ENCODE data around the gene SENP6.
"Not testable (repeated sequence)": the region's sequence is repeated elsewhere in the genome, so short reads cannot be mapped to it uniquely, and the experiment has no call there.

The SENP6 gene

GRCh38 chr6:75570671-75571070, 31.0 kb upstream of the SENP6 start:
- H3K4ac ChIP-seq (ENCODE audit: low read depth in 1 of 2, low read length in 2 of 2); H3K23ac ChIP-seq (ENCODE audit: low read length in 2 of 2); H3K4me2 ChIP-seq (ENCODE audit: low read length, poor library complexity, severe bottlenecking); H3K27me3 ChIP-seq (ENCODE audit: control insufficient read depth in 1 of 2, insufficient read depth in 1 of 2, low read length in 2 of 2); H2AFZ ChIP-seq (ENCODE audit: low read depth, low read length); H2BK120ac ChIP-seq (ENCODE audit: low read depth, low read length); H3K36me3 ChIP-seq (ENCODE audit: control insufficient read depth in 1 of 2, insufficient read depth in 2 of 2, low read depth in 1 of 2, low read length in 2 of 2); H2BK12ac ChIP-seq (ENCODE audit: low read length in 2 of 2); DNase-seq; H2AK5ac ChIP-seq (ENCODE audit: low read length, severe bottlenecking); H3K4me1 ChIP-seq (ENCODE audit: control insufficient read depth, insufficient read depth, low read depth, low read length); H3K79me1 ChIP-seq (replicated peaks; ENCODE audit: low read length, poor library complexity, severe bottlenecking); H4K8ac ChIP-seq (ENCODE audit: low read length); H2BK15ac ChIP-seq (ENCODE audit: low read depth, poor library complexity, severe bottlenecking); H4K91ac ChIP-seq (ENCODE audit: low read length); H3K4me3 ChIP-seq (ENCODE audit: insufficient read depth in 1 of 2, low read depth in 1 of 2, low read length in 2 of 2); H3K9ac ChIP-seq (ENCODE audit: low read length); H3K27ac ChIP-seq (ENCODE audit: low read length, poor library complexity, severe bottlenecking); H2BK5ac ChIP-seq (ENCODE audit: low read depth, low read length, poor library complexity, severe bottlenecking); H3K14ac ChIP-seq (ENCODE audit: low read length in 2 of 2); H3K18ac ChIP-seq (ENCODE audit: low read depth in 1 of 2, low read length in 2 of 2): not testable (repeated sequence)
- peaks cover 12% of the 10 kb centered on the region for H3K9me3 ChIP-seq (ENCODE audit: control insufficient read depth, low read length)
- 94% methylated on average over 6 of the region's 6 CpGs for WGBS

- Histone ChIP-seq H4K91ac (ENCODE audit: low read length) (no peak overlapping the region), H2BK15ac (ENCODE audit: low read depth, poor library complexity, severe bottlenecking) (no peak overlapping the region), H4K8ac (ENCODE audit: low read length) (no peak overlapping the region), H2AFZ (ENCODE audit: low read depth, low read length) (no peak overlapping the region), H3K27me3 (ENCODE audit: control insufficient read depth in 1 of 2, insufficient read depth in 1 of 2, low read length in 2 of 2) (no peaks in the 10 kb centered on the region), H3K14ac (ENCODE audit: low read length in 2 of 2) (no peak overlapping the region), H2BK120ac (ENCODE audit: low read depth, low read length) (no peak overlapping the region), H3K4me2 (ENCODE audit: low read length, poor library complexity, severe bottlenecking) (no peak overlapping the region), H3K79me1 (replicated peaks; ENCODE audit: low read length, poor library complexity, severe bottlenecking) (no peaks in the 10 kb centered on the region), H3K4me1 (ENCODE audit: control insufficient read depth, insufficient read depth, low read depth, low read length) (no peaks in the 10 kb centered on the region), H3K4ac (ENCODE audit: low read depth in 1 of 2, low read length in 2 of 2) (no peak overlapping the region), H3K36me3 (ENCODE audit: control insufficient read depth in 1 of 2, insufficient read depth in 2 of 2, low read depth in 1 of 2, low read length in 2 of 2) (no peaks in the 10 kb centered on the region), H3K4me3 (ENCODE audit: insufficient read depth in 1 of 2, low read depth in 1 of 2, low read length in 2 of 2) (no peak overlapping the region), H3K9me3 (ENCODE audit: control insufficient read depth, low read length) (no peaks in the 10 kb centered on the region), H3K9ac (ENCODE audit: low read length) (no peak overlapping the region), H2BK12ac (ENCODE audit: low read length in 2 of 2) (no peak overlapping the region), H2BK5ac (ENCODE audit: low read depth, low read length, poor library complexity, severe bottlenecking) (no peak overlapping the region), H3K23ac (ENCODE audit: low read length in 2 of 2) (no peak overlapping the region), H3K18ac (ENCODE audit: low read depth in 1 of 2, low read length in 2 of 2) (no peak overlapping the region), H2AK5ac (ENCODE audit: low read length, severe bottlenecking) (no peak overlapping the region), H3K27ac (ENCODE audit: low read length, poor library complexity, severe bottlenecking) (no peak overlapping the region)
- DNase-seq = no peak
- WGBS = 100% methylated on average over 1 of the region's 2 CpGs
Measured at GRCh38 chr6:75572072-75572471, 29.6 kb upstream of the SENP6 start.

DNA sequence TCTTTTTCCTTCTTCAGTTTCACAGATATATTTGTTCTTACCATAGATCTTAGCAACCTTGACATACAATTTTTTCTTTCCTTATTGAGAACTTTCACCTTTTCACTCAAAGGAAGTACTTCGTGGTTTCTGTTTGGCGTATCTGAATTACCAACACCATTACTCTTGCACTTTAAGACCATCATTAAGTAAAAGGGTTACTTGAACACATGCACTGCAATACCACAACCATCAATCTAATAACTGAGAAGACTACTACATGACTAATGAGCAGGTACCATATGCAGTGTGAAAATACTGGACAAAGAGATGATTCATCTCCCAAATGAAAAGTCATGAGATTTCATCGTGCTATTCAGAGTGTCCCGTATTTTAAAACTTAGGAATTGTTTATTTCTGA, 21.7 kb upstream of the SENP6 start:
- no peaks in the 10 kb centered on the region for H3K79me1 ChIP-seq (replicated peaks; ENCODE audit: low read length, poor library complexity, severe bottlenecking)
- H2AK5ac ChIP-seq (ENCODE audit: low read length, severe bottlenecking) = no peak overlapping the region
- no peak overlapping the region for H3K4me3 ChIP-seq (ENCODE audit: insufficient read depth in 1 of 2, low read depth in 1 of 2, low read length in 2 of 2)
- H3K4me1 ChIP-seq (ENCODE audit: control insufficient read depth, insufficient read depth, low read depth, low read length) = no peaks in the 10 kb centered on the region
- no peak overlapping the region for H3K4ac ChIP-seq (ENCODE audit: low read depth in 1 of 2, low read length in 2 of 2)
- H3K23ac ChIP-seq (ENCODE audit: low read length in 2 of 2) = no peak overlapping the region
- H2AFZ ChIP-seq (ENCODE audit: low read depth, low read length) = no peak overlapping the region
- WGBS = 72% methylated on average over 3 of the region's 4 CpGs
- H3K4me2 ChIP-seq (ENCODE audit: low read length, poor library complexity, severe bottlenecking) = no peak overlapping the region
- no peaks in the 10 kb centered on the region for H3K36me3 ChIP-seq (ENCODE audit: control insufficient read depth in 1 of 2, insufficient read depth in 2 of 2, low read depth in 1 of 2, low read length in 2 of 2)
- no peak for DNase-seq
- peaks cover 8% of the 10 kb centered on the region for H3K9me3 ChIP-seq (ENCODE audit: control insufficient read depth, low read length)
- no peak overlapping the region for H2BK120ac ChIP-seq (ENCODE audit: low read depth, low read length)
- no peak overlapping the region for H2BK12ac ChIP-seq (ENCODE audit: low read length in 2 of 2)
- no peak overlapping the region for H3K18ac ChIP-seq (ENCODE audit: low read depth in 1 of 2, low read length in 2 of 2)
- H3K14ac ChIP-seq (ENCODE audit: low read length in 2 of 2) = no peak overlapping the region
- H3K9ac ChIP-seq (ENCODE audit: low read length) = no peak overlapping the region
- H3K27me3 ChIP-seq (ENCODE audit: control insufficient read depth in 1 of 2, insufficient read depth in 1 of 2, low read length in 2 of 2) = no peaks in the 10 kb centered on the region
- no peak overlapping the region for H2BK5ac ChIP-seq (ENCODE audit: low read depth, low read length, poor library complexity, severe bottlenecking)
- no peak overlapping the region for H2BK15ac ChIP-seq (ENCODE audit: low read depth, poor library complexity, severe bottlenecking)
- no peak overlapping the region for H3K27ac ChIP-seq (ENCODE audit: low read length, poor library complexity, severe bottlenecking)
- H4K8ac ChIP-seq (ENCODE audit: low read length) = no peak overlapping the region
- H4K91ac ChIP-seq (ENCODE audit: low read length) = no peak overlapping the region

GRCh38 chr6:75581231-75581630, 20.4 kb upstream of the SENP6 start:
- Histone ChIP-seq H2BK12ac (ENCODE audit: low read length in 2 of 2) (no peak overlapping the region), H3K4me3 (ENCODE audit: insufficient read depth in 1 of 2, low read depth in 1 of 2, low read length in 2 of 2) (no peak overlapping the region), H4K8ac (ENCODE audit: low read length) (no peak overlapping the region), H3K9ac (ENCODE audit: low read length) (no peak overlapping the region), H3K4me1 (ENCODE audit: control insufficient read depth, insufficient read depth, low read depth, low read length) (no peaks in the 10 kb centered on the region), H2BK120ac (ENCODE audit: low read depth, low read length) (no peak overlapping the region), H2BK5ac (ENCODE audit: low read depth, low read length, poor library complexity, severe bottlenecking) (no peak overlapping the region), H4K91ac (ENCODE audit: low read length) (no peak overlapping the region), H2BK15ac (ENCODE audit: low read depth, poor library complexity, severe bottlenecking) (no peak overlapping the region), H3K27me3 (ENCODE audit: control insufficient read depth in 1 of 2, insufficient read depth in 1 of 2, low read length in 2 of 2) (no peaks in the 10 kb centered on the region), H3K14ac (ENCODE audit: low read length in 2 of 2) (no peak overlapping the region), H3K4me2 (ENCODE audit: low read length, poor library complexity, severe bottlenecking) (no peak overlapping the region), H2AK5ac (ENCODE audit: low read length, severe bottlenecking) (no peak overlapping the region), H3K27ac (ENCODE audit: low read length, poor library complexity, severe bottlenecking) (no peak overlapping the region), H3K79me1 (replicated peaks; ENCODE audit: low read length, poor library complexity, severe bottlenecking) (no peaks in the 10 kb centered on the region), H2AFZ (ENCODE audit: low read depth, low read length) (no peak overlapping the region), H3K23ac (ENCODE audit: low read length in 2 of 2) (no peak overlapping the region), H3K18ac (ENCODE audit: low read depth in 1 of 2, low read length in 2 of 2) (no peak overlapping the region), H3K36me3 (ENCODE audit: control insufficient read depth in 1 of 2, insufficient read depth in 2 of 2, low read depth in 1 of 2, low read length in 2 of 2) (no peaks in the 10 kb centered on the region), H3K9me3 (ENCODE audit: control insufficient read depth, low read length) (peaks cover 8% of the 10 kb centered on the region), H3K4ac (ENCODE audit: low read depth in 1 of 2, low read length in 2 of 2) (no peak overlapping the region)
- DNase-seq = no peak
- WGBS = no CpG with 5 or more reads among the region's 1 CpG
